ENCODE results near the gene HPCA.

The HPCA gene

GRCh38 chr1:32889731-32890278 lies 3.5 kb downstream of the HPCA start:
- DNase-seq (ENCODE audit: low read depth), result no peak

- DNase-seq (ENCODE audit: low read depth), result no peak
Measured at GRCh38 chr1:32890516-32891240, 4.4 kb downstream of the HPCA start.

DNA sequence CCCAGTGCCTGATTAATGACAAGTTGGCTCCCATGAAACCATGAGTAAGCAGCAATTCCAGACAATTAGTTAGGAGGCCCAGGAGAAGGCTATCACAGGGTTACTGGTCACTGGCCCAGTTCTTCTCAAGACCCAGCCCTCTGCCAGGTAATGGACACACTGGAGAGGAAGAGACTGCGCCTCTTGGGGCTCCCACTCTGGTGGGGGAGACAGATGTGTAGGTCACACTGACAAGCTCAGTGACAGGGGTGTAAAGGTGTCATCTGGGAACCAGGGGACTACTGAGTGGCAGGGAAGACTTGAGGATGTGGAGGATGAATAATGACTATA lies 4.9 kb downstream of the HPCA start:
- no peak for DNase-seq (ENCODE audit: low read depth)

- no peak for DNase-seq (ENCODE audit: low read depth)
Measured at GRCh38 chr1:32891630-32892029, 5.3 kb downstream of the HPCA start.

DNA sequence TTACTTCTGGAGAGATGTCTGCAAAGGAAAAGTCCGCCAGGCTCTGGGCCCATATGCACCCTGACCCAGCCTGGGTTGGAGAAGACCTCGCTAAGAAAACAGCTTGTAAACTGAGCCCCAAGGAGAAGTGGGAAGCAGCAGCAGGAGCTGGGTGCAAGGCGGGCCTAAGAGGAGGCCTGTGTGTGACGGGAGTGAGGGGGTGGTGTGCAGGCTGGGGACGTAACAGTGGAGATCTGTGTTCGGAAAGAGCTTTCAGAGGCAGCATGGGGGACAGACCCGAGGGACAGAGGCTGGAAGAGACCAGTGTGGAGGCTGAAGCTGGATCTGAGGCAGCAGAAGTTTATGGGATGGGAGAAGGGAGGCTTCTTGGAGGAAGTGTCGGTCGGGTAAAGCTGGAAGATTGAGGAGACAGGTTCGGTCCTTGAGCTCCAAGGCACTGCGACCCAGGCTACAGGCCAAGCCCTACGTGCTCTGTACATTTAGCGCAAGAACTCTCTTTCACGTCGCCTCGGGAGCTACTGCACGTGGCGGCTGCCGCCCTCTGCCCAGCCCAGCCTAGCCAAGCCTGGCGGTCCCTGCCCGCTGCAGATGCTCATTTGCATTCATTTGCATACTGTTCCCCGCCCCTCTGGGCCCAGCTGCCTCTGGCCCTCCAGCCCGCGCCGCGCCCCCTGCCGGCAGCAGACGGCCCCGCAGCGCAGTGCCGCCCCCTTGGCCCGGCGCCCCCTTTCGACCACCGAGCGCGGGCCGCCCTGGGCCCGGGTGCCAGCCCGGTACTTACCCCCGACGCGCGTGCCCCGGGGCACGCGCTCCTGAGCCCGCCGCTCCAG lies 6.3 kb downstream of the HPCA start:
- DNase-seq (ENCODE audit: low read depth), result no peak

GRCh38 chr1:32893198-32894018 lies 7.1 kb downstream of the HPCA start:
- no peak for DNase-seq (ENCODE audit: low read depth)

DNA sequence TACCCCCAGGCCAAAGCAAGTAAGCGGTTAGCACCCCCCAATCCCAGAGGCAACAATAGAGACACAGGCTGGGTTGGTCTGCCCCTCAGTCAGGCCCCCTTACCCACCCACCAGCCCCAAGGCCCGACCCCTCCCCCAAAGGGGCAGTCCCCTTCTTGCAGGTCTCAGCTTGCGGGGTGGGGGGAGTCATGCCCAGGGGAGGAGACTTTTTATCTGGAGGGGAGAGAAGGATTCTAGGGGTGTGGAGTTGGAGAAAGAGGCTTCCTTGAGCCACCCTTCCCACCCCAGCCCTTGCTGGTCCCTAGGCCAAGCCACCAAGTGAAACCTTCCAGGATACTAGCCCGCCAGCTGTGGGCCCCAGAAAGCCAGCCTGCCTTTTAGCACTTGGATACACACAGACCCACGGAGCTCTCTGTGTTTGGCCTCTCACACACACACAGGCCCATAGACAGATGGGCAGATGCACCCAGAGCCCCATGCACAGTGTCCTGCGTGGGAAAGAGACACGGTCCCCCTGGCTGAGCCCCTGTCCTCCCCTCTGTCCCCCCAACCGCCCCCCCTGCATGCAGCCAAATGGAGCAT lies 7.8 kb downstream of the HPCA start:
- no peak for DNase-seq (ENCODE audit: low read depth)

DNA sequence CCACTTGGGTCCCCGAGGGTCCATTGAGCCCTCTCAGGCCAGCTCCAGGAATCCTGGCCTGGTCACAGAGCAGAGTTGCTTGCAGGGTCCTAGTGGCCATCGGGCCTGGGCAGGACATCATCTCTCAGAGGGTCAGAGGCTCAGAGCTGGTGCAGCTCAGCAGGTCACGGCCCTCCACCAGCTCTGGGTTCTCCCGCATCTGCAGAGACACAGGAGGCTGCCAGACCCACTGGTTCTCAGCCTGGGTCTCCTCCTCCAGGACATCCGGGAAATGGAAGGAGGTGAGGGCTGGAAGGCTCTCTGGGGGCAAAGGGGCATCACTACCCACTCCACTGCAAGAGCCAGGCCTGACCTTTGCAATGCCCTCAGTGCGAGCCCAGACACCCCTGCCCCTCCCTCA lies 8.4 kb downstream of the HPCA start:
- no peak for DNase-seq (ENCODE audit: low read depth)

DNA sequence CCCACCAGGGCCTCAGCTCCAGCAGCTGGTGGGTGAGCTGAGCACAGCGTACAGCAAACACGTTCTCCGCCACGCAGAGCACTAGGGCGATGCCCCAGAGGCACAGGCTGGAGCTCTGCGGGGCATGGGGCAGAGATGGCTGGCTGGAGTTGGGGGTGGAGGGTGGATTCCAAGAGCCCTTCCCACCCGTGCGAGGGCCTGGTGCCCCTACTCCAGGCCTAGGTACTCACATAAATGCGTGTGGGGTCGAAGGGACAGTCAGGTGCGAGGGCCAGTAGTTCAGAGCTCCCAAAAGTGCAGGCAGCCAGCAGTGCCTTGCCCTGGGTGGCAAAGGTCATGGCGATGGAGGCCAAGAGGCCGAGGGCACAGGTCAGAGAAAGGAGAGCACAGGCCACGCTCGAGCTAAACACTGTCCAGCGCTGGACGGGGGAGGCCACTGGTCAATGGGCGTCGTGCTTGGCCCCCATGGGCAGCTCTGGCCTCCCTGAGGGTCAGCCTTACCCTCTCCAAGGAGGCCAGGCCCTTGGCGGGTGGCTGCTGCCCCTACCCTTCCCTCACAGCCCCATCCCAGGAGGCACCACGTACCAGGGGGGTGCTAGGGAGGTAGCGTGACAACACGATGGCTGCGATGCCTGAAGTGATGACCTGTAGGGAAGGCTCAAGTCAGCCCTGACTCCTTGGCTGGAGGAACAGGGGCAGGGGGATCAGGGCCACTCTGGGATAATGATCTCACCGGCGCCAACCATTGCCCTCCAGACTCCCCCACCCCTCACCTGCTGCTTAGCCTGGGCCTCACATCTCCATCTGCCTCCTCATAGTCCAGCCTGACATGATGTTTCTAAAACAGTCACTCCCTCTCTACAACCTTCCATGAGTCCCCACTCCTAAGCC lies 9.3 kb downstream of the HPCA start:
- DNase-seq (ENCODE audit: low read depth), result no peak

DNA sequence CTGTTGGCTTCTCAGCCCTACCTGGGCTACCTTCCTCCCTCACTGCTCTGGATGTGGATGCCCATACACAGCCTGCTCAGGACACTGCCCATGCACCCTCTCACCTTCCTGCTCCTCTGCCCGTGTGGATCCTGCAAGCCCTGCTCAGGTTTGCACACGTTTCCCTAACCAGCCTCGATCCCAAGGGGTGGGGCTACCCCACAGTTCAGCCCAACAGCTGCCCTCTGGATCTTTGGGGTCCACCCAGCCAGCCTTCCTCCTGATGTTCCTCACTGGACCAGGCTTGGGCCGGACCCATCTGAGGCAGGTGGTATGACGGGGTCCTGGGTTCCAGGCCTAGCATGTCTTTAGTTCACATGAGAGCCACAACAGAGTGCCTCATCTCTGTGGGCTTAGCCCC lies 10.2 kb downstream of the HPCA start:
- no peak for DNase-seq (ENCODE audit: low read depth)

GRCh38 chr1:32897082-32898049 lies 11.1 kb downstream of the HPCA start:
- no peak for DNase-seq (ENCODE audit: low read depth)

DNA sequence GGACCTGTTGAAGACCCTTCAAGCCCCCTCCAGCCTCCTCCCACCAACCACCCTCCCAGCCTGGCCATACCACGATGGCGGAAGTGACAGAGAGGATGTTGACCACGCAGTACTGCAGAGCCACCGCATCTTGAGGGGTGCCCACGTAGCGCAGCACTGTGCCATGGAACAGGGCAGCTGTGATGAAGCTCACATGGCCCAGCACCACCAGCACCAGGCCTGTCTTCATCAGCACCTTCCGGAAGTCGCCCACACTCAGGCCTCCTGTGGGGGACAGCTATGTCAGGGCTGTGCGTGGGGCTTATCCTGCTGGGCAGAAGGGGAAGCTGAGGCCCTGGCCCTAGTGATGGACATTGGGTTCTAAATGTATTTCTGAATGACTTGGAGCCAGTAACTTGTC lies 11.8 kb downstream of the HPCA start:
- DNase-seq (ENCODE audit: low read depth), result no peak

DNA sequence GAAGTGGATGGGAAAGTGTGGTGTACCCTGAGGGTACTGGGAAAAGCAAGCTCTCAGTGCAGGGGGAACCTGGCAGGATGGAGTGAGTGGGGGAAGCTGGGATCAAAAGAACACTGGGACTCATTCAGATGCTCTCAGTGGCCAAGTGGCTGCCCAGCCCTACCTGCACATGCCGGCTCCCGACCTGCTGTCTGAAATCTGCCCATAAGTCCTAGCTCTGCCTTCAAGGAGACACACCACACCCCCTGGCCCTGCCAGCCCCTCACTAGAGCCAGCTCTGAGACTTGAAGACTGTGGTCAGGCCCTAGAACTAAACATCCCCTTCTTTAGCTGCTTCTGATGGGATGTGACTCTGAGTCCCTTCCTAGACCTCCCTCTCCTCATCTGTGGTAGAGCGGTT lies 12.7 kb downstream of the HPCA start:
- DNase-seq (ENCODE audit: low read depth), result no peak

- no peak for DNase-seq (ENCODE audit: low read depth)
Measured at GRCh38 chr1:32899586-32900296, 13.4 kb downstream of the HPCA start.

GRCh38 chr1:32900371-32900955 lies 14.2 kb downstream of the HPCA start:
- DNase-seq (ENCODE audit: low read depth), result no peak

DNA sequence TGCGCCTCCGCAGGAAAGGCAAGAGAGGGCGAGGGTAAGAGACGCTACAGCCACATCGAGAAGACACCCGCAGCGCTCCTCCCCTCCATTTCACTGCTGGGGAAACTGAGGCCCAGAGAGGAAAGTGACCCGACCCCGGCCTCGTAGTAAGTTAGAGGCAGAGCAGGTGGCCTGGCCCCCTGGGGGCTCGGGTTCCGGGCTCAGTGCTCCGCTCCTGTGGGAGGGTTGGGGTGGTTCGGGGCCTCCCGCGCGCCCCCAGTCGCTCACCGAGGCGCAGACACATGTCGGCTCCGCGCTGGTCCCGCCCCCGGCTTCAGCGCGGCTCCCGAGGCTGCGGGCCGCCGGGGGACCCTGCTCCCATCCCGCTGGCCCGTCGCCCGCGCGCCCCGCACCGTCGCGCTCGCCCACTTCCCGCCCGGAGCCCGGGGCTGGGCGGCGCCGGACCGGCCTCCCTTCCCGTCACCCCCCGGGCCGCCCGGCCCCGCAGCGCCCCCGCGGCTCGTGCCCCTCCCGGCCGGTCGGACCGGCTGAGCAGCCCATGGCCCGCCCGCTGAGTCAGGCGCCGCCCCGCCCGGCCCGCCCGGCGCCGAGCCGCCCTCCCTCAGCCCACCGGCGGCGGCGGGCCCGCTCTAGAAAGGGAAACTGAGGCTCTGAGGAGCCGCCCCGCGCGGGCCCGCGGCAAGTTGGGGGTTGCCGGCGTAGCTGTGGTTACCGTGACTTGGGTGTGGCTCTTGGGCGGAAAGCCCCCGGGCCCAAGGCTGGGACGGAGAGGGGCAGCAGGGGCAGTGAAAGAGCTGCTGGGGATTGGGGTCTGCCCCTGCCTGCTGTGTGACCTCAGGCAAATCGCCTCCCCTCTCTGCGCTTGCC lies 14.9 kb downstream of the HPCA start, which contains the start of gene TMEM54:
TMEM54 (minus strand) TSS at position 434 of the 867 bp plus-strand sequence; CDS start at position 283, 151 bp downstream.
- DNase-seq (ENCODE audit: low read depth), result peak; percentile 37

DNA sequence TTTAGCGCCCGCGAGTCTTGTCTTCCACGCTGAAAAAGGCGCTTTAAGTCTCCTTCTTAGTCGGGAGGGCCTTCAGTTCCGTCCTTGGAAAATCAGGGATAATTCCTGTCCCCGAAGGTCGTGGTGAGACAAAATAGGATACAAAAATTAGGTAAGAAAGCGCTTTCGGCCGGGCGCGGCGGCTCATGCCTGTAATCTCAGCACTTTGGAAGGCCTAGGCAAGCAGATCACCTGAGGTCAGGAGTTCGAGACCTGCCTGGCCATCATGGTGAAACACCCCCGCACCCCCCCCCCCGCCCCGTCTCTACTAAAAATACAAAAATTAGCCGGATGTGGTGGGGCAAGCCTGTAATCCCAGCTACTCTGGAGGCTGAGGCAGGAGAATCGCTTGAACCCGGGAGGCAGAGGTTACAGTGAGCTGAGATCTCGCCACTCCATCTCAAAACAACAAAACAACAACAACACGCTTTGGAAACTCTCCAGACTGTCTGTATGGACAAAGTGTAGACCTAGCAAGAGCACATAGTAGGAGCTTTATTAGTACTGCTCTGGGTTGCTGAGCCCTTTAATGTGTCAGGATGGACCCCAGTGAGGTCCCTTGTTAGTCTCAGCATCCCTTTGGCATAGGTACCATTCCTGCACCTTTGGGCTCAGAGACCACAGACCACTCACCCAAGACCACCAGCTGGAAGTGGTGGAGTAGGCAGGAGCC lies 15.7 kb downstream of the HPCA start:
- DNase-seq (ENCODE audit: low read depth), result no peak

Data from fibroblast of gingiva (primary cell).